MM.1S (cell line): ENCODE measurements around the gene HS3ST2.
"Not testable (repeated sequence)": the region's sequence is repeated elsewhere in the genome, so short reads cannot be mapped to it uniquely, and the experiment has no call there.

Experiments
- DNase-seq: peaks from one replicate; pipeline ENCODE4 v3.0.0-alpha.2; 2015
- H2AFZ ChIP-seq: fragments of 300-600 bp; sonication (generic); 2 replicates; pipeline ENCODE4 v1.6.0; 2016; ENCODE audit warnings: antibody characterized with exemption, low read length
- H3F3A ChIP-seq: fragments of 300-600 bp; sonication (generic); 2 replicates; pipeline ENCODE4 v1.6.1; 2016; ENCODE audit warnings: mild to moderate bottlenecking, antibody characterized with exemption, low read length, moderate library complexity, mixed read lengths; ENCODE audit not compliant: insufficient read depth
- H3K27ac ChIP-seq: fragments of 300-600 bp; sonication (generic); 2 replicates; pipeline ENCODE4 v1.5.1; 2016; ENCODE audit warnings: mild to moderate bottlenecking, low read length
- H3K27me3 ChIP-seq: fragments of 300-600 bp; sonication (generic); replicated peaks from 2 replicates; pipeline ENCODE4 v1.6.0; 2016; ENCODE audit warnings: low read length; ENCODE audit not compliant: insufficient read depth
- H3K36me3 ChIP-seq: fragments of 300-600 bp; sonication (generic); replicated peaks from 2 replicates; pipeline ENCODE4 v1.6.1; 2016; ENCODE audit warnings: mild to moderate bottlenecking, low read length, mixed read lengths; ENCODE audit not compliant: insufficient read depth
- H3K4me1 ChIP-seq: fragments of 300-600 bp; sonication (generic); 2 replicates; pipeline ENCODE4 v1.6.1; 2016; ENCODE audit warnings: low read length, mixed read lengths
- H3K4me2 ChIP-seq: fragments of 300-600 bp; sonication (generic); 2 replicates; pipeline ENCODE4 v1.6.0; 2016; ENCODE audit warnings: low read depth, low read length
- H3K4me3 ChIP-seq: fragments of 300-600 bp; sonication (generic); 2 replicates; pipeline ENCODE4 v1.5.1; 2016; ENCODE audit warnings: low read length, mixed read lengths
- H3K79me2 ChIP-seq: fragments of 300-600 bp; sonication (generic); 2 replicates; pipeline ENCODE4 v1.6.1; 2016; ENCODE audit warnings: mixed run types, low read length, mixed read lengths
- H3K9ac ChIP-seq: fragments of 300-600 bp; sonication (generic); 2 replicates; pipeline ENCODE4 v1.6.1; 2016; ENCODE audit warnings: low read length, mixed read lengths
- H3K9me2 ChIP-seq: fragments of 300-600 bp; sonication (generic); replicated peaks from 2 replicates; pipeline ENCODE4 v1.6.1; 2016; ENCODE audit warnings: mild to moderate bottlenecking, low read length, mixed read lengths; ENCODE audit not compliant: insufficient read depth
- H3K9me3 ChIP-seq: fragments of 300-600 bp; sonication (generic); replicated peaks from 2 replicates; pipeline ENCODE4 v1.6.1; 2016; ENCODE audit warnings: mild to moderate bottlenecking, low read length, mixed read lengths; ENCODE audit not compliant: insufficient read depth
- H4K20me1 ChIP-seq: fragments of 300-600 bp; sonication (generic); 2 replicates; pipeline ENCODE4 v1.6.1; 2016; ENCODE audit warnings: mild to moderate bottlenecking, low read length, moderate library complexity, mixed read lengths; ENCODE audit not compliant: insufficient read depth
- EZH2 ChIP-seq: fragments of 300-600 bp; sonication (generic); optimal IDR thresholded peaks from 2 replicates; pipeline ENCODE3; 2017; ENCODE audit warnings: low read depth, mild to moderate bottlenecking, antibody characterized with exemption, low read length, mixed read lengths
- EZH2phosphoT487 ChIP-seq: fragments of 300-600 bp; sonication (generic); IDR thresholded peaks from 2 replicates; pipeline ENCODE4 v1.6.1; 2018; ENCODE audit warnings: antibody characterized with exemption, low read length
- TF ChIP-seq, protein P1 (sequence below): fragments of 300-600 bp; sonication (generic); IDR thresholded peaks from 2 replicates; pipeline ENCODE4 v1.5.1; 2016; ENCODE audit warnings: antibody characterized with exemption, low read length, mixed read lengths

Gene HS3ST2

DNA sequence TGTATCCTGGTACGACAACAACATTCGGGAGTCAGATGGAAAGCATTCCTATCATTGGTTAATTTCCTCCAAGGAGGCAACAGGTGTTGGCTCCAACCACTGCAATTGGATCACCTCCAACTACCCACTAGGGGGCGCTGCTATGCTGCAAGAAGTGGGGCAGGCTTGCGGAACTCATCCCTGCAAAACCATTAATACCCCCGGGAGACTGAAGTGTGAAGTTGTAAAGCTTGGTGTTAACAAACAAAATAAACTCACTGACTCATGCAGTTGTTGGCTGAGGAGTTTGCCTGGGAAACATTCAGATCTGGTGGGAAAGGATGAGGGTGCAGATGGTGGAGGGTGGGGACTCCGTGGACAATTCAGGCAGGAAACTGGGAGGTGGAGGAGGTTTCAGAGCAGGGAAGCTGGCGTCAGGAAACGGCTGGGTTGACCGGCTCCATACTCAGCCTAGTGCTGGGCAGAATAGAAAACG lies 84.9 kb downstream of the HS3ST2 start:
- no peaks in the 10 kb centered on the region for H3K4me1 ChIP-seq
- H3K27me3 ChIP-seq: no peaks in the 10 kb centered on the region
- no peaks in the 10 kb centered on the region for H3K36me3 ChIP-seq
- no peaks in the 10 kb centered on the region for H3F3A ChIP-seq
- no peak overlapping the region for H3K4me3 ChIP-seq
- H3K4me2 ChIP-seq: peak overlapping the region; percentile 35; the same call in 1 of the 2 replicates
- H3K27ac ChIP-seq: no peak overlapping the region
- TF ChIP-seq EZH2phosphoT487: no peak
- TF ChIP-seq, protein P1, sequence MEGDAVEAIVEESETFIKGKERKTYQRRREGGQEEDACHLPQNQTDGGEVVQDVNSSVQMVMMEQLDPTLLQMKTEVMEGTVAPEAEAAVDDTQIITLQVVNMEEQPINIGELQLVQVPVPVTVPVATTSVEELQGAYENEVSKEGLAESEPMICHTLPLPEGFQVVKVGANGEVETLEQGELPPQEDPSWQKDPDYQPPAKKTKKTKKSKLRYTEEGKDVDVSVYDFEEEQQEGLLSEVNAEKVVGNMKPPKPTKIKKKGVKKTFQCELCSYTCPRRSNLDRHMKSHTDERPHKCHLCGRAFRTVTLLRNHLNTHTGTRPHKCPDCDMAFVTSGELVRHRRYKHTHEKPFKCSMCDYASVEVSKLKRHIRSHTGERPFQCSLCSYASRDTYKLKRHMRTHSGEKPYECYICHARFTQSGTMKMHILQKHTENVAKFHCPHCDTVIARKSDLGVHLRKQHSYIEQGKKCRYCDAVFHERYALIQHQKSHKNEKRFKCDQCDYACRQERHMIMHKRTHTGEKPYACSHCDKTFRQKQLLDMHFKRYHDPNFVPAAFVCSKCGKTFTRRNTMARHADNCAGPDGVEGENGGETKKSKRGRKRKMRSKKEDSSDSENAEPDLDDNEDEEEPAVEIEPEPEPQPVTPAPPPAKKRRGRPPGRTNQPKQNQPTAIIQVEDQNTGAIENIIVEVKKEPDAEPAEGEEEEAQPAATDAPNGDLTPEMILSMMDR: peak; percentile 96
- peak; percentile 68 for DNase-seq
- H4K20me1 ChIP-seq: no peaks in the 10 kb centered on the region
- no peaks in the 10 kb centered on the region for H3K9me3 ChIP-seq
- no peak overlapping the region for H3K9ac ChIP-seq
- peak overlapping the region; percentile 41; the same call in 1 of the 2 replicates for H2AFZ ChIP-seq
- no peaks in the 10 kb centered on the region for H3K79me2 ChIP-seq
- no peaks in the 10 kb centered on the region for H3K9me2 ChIP-seq

- not testable (repeated sequence) for DNase-seq, H3F3A ChIP-seq, H3K9me2 ChIP-seq, H3K27me3 ChIP-seq, H3K27ac ChIP-seq, H4K20me1 ChIP-seq, H3K4me1 ChIP-seq, H3K79me2 ChIP-seq, H3K9ac ChIP-seq, H3K4me2 ChIP-seq, H3K4me3 ChIP-seq, H3K9me3 ChIP-seq, H3K36me3 ChIP-seq, H2AFZ ChIP-seq
These were observed 85.6 kb downstream of the HS3ST2 start for GRCh38 chr16:22899567-22899966.

- Histone ChIP-seq H4K20me1 (no peaks in the 10 kb centered on the region), H3F3A (no peaks in the 10 kb centered on the region), H2AFZ (no peak overlapping the region), H3K79me2 (no peaks in the 10 kb centered on the region), H3K4me1 (no peaks in the 10 kb centered on the region), H3K9ac (no peak overlapping the region), H3K27ac (no peak overlapping the region), H3K27me3 (no peaks in the 10 kb centered on the region), H3K36me3 (no peaks in the 10 kb centered on the region), H3K4me3 (no peak overlapping the region), H3K9me3 (no peaks in the 10 kb centered on the region), H3K4me2 (no peak overlapping the region), H3K9me2 (no peaks in the 10 kb centered on the region)
- TF ChIP-seq, protein P1: no peak
- TF ChIP-seq EZH2phosphoT487 (no peak), EZH2 (no peak)
- DNase-seq: no peak
These were observed 86.9 kb downstream of the HS3ST2 start for GRCh38 chr16:22900863-22901262.

DNA sequence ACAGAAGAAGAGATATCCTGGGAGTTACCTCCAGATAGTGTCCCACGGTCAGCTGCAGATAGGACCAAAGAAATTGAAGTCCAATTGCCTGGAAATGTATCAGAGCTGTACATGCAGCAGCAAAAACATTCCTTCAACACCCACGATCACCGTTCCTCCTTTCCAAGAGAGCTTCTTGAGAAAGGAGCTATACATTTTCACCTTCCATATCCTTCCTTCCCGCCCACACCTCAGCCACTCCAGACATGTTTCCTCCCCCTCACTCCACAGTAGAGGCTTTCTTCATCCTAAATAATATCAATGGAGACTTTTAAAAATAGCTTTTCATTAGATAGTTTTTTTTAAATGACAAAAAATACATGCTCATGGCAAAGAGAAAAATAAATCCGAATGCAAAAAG lies 87.6 kb downstream of the HS3ST2 start:
- Histone ChIP-seq H3K4me3 (no peak overlapping the region), H3K27me3 (no peaks in the 10 kb centered on the region), H2AFZ (no peak overlapping the region), H3K79me2 (no peaks in the 10 kb centered on the region), H4K20me1 (no peaks in the 10 kb centered on the region), H3K9ac (no peak overlapping the region), H3K4me2 (no peak overlapping the region), H3K36me3 (no peaks in the 10 kb centered on the region), H3F3A (no peaks in the 10 kb centered on the region), H3K9me2 (no peaks in the 10 kb centered on the region), H3K27ac (no peak overlapping the region), H3K4me1 (no peaks in the 10 kb centered on the region), H3K9me3 (no peaks in the 10 kb centered on the region)
- no peak for DNase-seq
- TF ChIP-seq, protein P1: no peak
- TF ChIP-seq EZH2phosphoT487 (no peak), EZH2 (no peak)
